Measurements from ENCODE around the gene SCAP. TPM values are rescaled to one million over a fixed set of nuclear protein-coding genes. Genes with fewer than 3 reads are reported as not detected.

The SCAP gene
- total and polyA plus RNA-seq, 2 of the 13 experiments (the other 11 are each of a cell fraction or from before 2014, with no cell fraction given), result 40.4 to 53.3 TPM

DNA sequence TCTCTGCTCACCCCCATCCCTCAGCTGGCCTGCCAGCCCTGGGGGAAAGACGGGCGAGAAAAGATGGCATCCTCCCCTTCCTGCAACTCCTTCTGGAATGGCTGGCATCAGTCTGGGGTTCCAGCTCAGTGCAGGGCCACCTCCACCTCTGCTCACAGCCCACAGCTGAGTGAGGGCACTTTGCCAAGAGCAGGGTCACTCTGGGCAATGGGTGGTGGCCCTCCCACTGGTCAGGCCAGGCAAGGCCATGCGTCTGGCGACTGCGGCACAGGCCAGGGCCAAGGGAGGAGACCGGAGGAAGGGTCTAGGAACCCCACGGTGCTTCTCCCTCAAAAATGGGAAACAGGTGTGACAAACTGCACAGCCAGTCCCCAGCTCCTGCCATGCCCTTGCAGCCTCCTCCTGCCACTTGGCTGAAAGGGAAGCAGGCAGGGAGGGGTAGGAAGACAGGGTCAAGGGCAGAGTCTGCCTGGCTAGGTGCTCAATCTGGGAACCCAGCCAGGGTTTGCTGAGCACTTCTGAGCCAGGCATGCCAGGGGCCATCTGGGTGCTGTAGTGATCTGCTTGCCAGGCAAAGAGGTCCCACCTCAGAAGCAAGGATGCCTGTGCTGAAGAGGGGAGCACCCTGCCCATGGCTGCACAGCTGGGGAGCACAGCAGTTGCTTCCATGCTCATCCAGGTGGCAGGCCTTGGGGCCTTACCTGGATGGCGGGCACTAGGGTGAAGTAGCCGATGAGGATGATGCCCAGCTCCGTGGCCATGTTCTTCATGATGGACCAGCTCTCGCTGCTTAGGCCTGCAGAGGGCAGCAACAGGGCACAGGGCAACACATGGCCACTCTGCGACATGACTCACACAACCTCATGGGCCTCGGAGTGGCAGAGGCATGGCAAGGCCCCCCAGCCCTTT, 53.7 kb downstream of the SCAP start (continued):
- no peak for TF ChIP-seq MNT (IDR thresholded peaks at IDR 0.05)
- TF ChIP-seq AGO1 (IDR thresholded peaks at IDR 0.05; ENCODE audit: low read depth, low read length, poor library complexity, severe bottlenecking), result peak; percentile 58
- peak; percentile 44 for TF ChIP-seq AGO2 (optimal IDR thresholded peaks at IDR 0.05; ENCODE audit: low read depth, low read length)
- TF ChIP-seq, protein P1, sequence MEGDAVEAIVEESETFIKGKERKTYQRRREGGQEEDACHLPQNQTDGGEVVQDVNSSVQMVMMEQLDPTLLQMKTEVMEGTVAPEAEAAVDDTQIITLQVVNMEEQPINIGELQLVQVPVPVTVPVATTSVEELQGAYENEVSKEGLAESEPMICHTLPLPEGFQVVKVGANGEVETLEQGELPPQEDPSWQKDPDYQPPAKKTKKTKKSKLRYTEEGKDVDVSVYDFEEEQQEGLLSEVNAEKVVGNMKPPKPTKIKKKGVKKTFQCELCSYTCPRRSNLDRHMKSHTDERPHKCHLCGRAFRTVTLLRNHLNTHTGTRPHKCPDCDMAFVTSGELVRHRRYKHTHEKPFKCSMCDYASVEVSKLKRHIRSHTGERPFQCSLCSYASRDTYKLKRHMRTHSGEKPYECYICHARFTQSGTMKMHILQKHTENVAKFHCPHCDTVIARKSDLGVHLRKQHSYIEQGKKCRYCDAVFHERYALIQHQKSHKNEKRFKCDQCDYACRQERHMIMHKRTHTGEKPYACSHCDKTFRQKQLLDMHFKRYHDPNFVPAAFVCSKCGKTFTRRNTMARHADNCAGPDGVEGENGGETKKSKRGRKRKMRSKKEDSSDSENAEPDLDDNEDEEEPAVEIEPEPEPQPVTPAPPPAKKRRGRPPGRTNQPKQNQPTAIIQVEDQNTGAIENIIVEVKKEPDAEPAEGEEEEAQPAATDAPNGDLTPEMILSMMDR (CRISPR knock-in tag; IDR thresholded peaks at IDR 0.05), result peak; percentile 57
- TF ChIP-seq ZNF547 (CRISPR knock-in tag; IDR thresholded peaks at IDR 0.05), result no peak
- no peak for TF ChIP-seq ZNF367 (CRISPR knock-in tag; IDR thresholded peaks at IDR 0.05; ENCODE audit: borderline replicate concordance)
- no peak for TF ChIP-seq FOXM1 (CRISPR knock-in tag; IDR thresholded peaks at IDR 0.05)
- no peak for TF ChIP-seq AKAP8 (CRISPR knock-in tag; IDR thresholded peaks at IDR 0.05)
- TF ChIP-seq MYC (CRISPR knock-in tag; IDR thresholded peaks at IDR 0.05; ENCODE audit: borderline replicate concordance), result peak; percentile 70; the same call in 1 of the 2 replicates
- 0 out of 2 replicates have a peak, but pooled peaks have one; percentile 14 for TF ChIP-seq RXRA (CRISPR knock-in tag; IDR thresholded peaks at IDR 0.05)
- no peak for TF ChIP-seq TAF1 (CRISPR knock-in tag; IDR thresholded peaks at IDR 0.05)
- peak; percentile 56; the same call in 1 of the 2 replicates for TF ChIP-seq MAX (IDR thresholded peaks at IDR 0.05)
- no peak for TF ChIP-seq NRL (CRISPR knock-in tag; IDR thresholded peaks at IDR 0.05; ENCODE audit: borderline replicate concordance)
- TF ChIP-seq GPBP1L1 (CRISPR knock-in tag; IDR thresholded peaks at IDR 0.05), result no peak
- TF ChIP-seq ZNF687 (CRISPR knock-in tag; IDR thresholded peaks at IDR 0.05), result peak; percentile 41
- no peak for TF ChIP-seq HNF4A (CRISPR knock-in tag; IDR thresholded peaks at IDR 0.05)

Measured in HepG2 (cell line).